Tibial nerve (tissue), 4 donors: ENCODE results near the gene APOBEC2. TPM values are rescaled to one million over a fixed set of nuclear protein-coding genes. Genes with fewer than 3 reads are reported as not detected.

ENCODE experiments used
- DNase-seq, 2 donors: peaks; one replicate each; pipeline ENCODE4 v3.0.0-alpha.2; 2019; ENCODE audit warnings: low spot score in 2 of 2
- H3K27ac ChIP-seq, 4 donors: fragments of 200-600 bp; sonication (generic) in 3 of 4; one replicate each; pipeline ENCODE4 v1.5.1; 2017 to 2019; ENCODE audit warnings: mild to moderate bottlenecking in 1 of 4
- H3K27me3 ChIP-seq, 2 donors: fragments of 200-600 bp; sonication (generic) in 1 of 2; one replicate each; pipeline versions ENCODE4 v1.5.1 to v1.6.0; 2017 to 2019
- H3K36me3 ChIP-seq, 3 donors: fragments of 200-600 bp; sonication (generic); one replicate each; pipeline ENCODE4 v1.5.1; 2018 to 2019
- H3K4me1 ChIP-seq, 4 donors: fragments of 200-600 bp; sonication (generic) in 3 of 4; one replicate each; pipeline ENCODE4 v1.5.1; 2017 to 2019
- H3K4me3 ChIP-seq, 4 donors: fragments of 200-600 bp; sonication (generic) in 3 of 4; one replicate each; pipeline ENCODE4 v1.5.1; 2017 to 2019; ENCODE audit warnings: mild to moderate bottlenecking in 1 of 4, moderate library complexity in 1 of 4
- H3K9me3 ChIP-seq, 4 donors: fragments of 200-600 bp; sonication (generic) in 3 of 4; one replicate each; pipeline ENCODE4 v1.5.1; 2017 to 2019
- EP300 ChIP-seq, 2 donors: sonication (generic); formaldehyde crosslinking; IDR thresholded peaks; one replicate each; pipeline ENCODE4 v1.6.1; 2017; ENCODE audit warnings: antibody characterized with exemption in 2 of 2, mild to moderate bottlenecking in 1 of 2
- POLR2A ChIP-seq, 2 donors: fragments of 450-650 bp; IDR thresholded peaks; one replicate each; pipeline ENCODE4 v1.6.1; 2017; ENCODE audit warnings: antibody characterized with exemption in 2 of 2, mild to moderate bottlenecking in 2 of 2, moderate library complexity in 2 of 2
- WGBS, 2 donors: methylation state at CpG; one replicate each; pipeline ENCODE4 v1.1.5; 2018; 5-methylcytosine and 5-hydroxymethylcytosine counted together
- total RNA-seq, 4 donors: library from RNA; depleted of rRNA; stranded (reverse); fragments of >200 nt; gene quantifications; one replicate each; pipeline ENCODE4 v1.1.0, GENCODE V29; 2016
- TF ChIP-seq, protein P1 (sequence below), 5 experiments: fragments of 200-600 bp in 3 of 5; fragments of 450-650 bp in 2 of 5; sonication (generic) in 3 of 5; IDR thresholded peaks; one replicate each; pipeline ENCODE4 v1.5.1; 2016 to 2019; ENCODE audit warnings: antibody characterized with exemption in 5 of 5, mild to moderate bottlenecking in 3 of 5, moderate library complexity in 2 of 5

APOBEC2 gene
- total RNA-seq, 4 donors from 2014 or later: not detected

DNA sequence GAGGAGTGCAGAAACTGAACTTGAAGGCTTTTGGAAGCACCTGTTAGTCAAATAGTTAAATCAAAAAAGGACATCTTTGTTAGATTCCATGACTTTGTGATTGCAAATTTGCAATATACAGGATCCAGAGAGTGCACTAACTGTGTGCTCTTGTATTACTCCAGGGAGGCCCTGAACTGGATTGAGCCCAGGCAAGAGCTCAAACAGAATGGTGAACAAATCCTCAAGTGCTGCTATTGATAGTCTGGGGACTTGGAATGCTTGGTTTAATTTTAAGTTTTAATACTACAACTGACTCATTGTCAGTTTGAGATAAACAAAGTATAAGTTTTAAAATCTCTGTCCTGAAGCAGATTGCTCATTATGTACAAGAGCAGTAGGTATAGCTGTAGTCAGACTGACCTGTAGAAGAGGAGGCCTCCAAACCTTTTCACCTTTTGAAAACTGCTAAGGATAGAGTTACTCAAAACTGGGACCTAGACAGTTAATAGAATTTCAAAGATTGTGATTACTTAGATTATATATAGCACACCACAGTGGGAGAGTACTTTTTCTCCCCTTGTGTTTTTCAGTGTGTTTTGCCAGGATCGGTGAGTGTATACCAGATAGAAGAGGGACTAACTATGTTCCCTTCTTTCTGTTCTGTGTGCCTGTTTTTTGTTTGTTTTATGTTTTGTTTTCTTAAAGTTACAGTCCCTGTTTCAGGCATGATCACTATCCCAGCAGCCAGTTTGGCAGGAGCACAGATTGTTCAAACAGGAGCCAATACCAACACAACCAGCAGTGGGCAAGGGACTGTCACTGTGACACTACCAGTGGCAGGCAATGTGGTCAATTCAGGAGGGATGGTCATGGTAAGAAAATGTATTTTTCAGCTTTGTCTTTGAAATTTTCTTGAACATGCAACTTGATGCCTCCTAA is 38.1 kb downstream of the APOBEC2 start:
- no peak for TF ChIP-seq EP300 (IDR thresholded peaks at IDR 0.05)
- TF ChIP-seq, protein P1, sequence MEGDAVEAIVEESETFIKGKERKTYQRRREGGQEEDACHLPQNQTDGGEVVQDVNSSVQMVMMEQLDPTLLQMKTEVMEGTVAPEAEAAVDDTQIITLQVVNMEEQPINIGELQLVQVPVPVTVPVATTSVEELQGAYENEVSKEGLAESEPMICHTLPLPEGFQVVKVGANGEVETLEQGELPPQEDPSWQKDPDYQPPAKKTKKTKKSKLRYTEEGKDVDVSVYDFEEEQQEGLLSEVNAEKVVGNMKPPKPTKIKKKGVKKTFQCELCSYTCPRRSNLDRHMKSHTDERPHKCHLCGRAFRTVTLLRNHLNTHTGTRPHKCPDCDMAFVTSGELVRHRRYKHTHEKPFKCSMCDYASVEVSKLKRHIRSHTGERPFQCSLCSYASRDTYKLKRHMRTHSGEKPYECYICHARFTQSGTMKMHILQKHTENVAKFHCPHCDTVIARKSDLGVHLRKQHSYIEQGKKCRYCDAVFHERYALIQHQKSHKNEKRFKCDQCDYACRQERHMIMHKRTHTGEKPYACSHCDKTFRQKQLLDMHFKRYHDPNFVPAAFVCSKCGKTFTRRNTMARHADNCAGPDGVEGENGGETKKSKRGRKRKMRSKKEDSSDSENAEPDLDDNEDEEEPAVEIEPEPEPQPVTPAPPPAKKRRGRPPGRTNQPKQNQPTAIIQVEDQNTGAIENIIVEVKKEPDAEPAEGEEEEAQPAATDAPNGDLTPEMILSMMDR (IDR thresholded peaks at IDR 0.05): no peak
- no peak for TF ChIP-seq POLR2A (IDR thresholded peaks at IDR 0.05)
- Histone ChIP-seq H3K36me3 (peaks cover 0 to 97% (median 21%) of the 10 kb centered on the region in 3 donors), H3K27ac (no peak overlapping the region), H3K4me1 (no peaks in the 10 kb centered on the region), H3K4me3 (no peak overlapping the region), H3K9me3 (no peaks in the 10 kb centered on the region), H3K27me3 (no peaks in the 10 kb centered on the region)
- 47 to 50% methylated on average over 1 of the region's 1 CpG for WGBS, 2 donors
- DNase-seq: no peak

DNA sequence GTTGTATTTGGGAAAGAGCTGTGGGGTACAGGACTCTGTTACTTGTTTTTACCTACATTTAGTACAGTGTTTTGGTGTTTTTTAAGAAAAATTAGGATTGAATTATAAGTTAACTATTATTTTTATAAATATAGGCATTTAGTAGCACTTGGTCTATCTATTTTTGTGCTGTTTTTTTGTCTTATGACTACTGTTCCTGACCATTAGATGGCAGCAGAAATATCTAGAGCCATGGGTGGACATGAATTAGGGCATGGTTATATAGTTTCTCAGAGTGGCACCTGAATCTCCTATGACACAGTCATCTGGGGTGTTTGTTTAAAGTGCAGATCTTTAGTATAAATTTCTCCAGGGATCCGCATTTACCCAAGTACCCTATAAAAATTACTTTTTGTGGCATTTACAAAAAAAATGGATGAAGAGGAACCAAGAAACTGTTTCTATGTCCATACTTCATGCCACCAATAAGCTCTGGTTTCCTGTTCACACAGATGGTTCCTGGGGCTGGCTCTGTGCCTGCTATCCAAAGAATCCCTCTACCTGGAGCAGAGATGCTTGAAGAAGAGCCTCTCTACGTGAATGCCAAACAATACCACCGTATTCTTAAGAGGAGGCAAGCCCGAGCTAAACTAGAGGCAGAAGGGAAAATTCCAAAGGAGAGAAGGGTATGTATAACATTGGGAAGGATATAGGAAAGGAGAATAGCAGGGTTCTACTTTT is 39.6 kb downstream of the APOBEC2 start:
- 88 to 90% methylated on average over 4 of the region's 4 CpGs for WGBS, 2 donors
- Histone ChIP-seq H3K36me3 (peaks cover 0 to 99% (median 32%) of the 10 kb centered on the region in 3 donors), H3K4me1 (peaks cover 0 to 4% (median under 1%) of the 10 kb centered on the region in 4 donors), H3K27ac (no peak overlapping the region), H3K4me3 (no peak overlapping the region), H3K27me3 (no peaks in the 10 kb centered on the region), H3K9me3 (no peaks in the 10 kb centered on the region)
- DNase-seq: no peak
- TF ChIP-seq POLR2A (IDR thresholded peaks at IDR 0.05) (no peak), EP300 (IDR thresholded peaks at IDR 0.05) (no peak)
- TF ChIP-seq, protein P1 (IDR thresholded peaks at IDR 0.05): peak in 1 of 5 experiments; percentile 8

DNA sequence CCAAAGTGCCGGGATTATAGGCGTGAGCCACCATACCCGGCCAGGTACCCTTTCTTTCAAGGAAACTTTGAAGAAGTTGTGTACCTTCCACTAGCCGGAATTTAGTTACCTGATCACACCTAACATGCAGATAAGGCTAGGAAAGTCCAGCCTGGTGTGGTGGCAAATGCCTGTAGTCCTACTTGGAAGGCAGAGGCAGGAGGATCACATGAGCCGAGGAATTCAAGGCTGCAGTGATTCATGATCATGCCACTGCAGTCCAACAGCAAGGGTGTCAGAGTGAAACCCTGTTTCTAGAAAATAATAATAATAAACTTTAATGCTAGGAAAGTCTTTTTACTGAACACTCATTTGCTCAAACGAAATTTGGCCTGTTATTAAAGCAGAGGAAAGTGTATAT is 40.7 kb downstream of the APOBEC2 start:
- TF ChIP-seq EP300 (IDR thresholded peaks at IDR 0.05) (no peak), POLR2A (IDR thresholded peaks at IDR 0.05) (no peak)
- TF ChIP-seq, protein P1 (IDR thresholded peaks at IDR 0.05): no peak
- peaks cover 2 to 100% (median 43%) of the 10 kb centered on the region in 3 donors for H3K36me3 ChIP-seq
- WGBS, 2 donors: 94% methylated on average over 6 of the region's 6 CpGs

DNA sequence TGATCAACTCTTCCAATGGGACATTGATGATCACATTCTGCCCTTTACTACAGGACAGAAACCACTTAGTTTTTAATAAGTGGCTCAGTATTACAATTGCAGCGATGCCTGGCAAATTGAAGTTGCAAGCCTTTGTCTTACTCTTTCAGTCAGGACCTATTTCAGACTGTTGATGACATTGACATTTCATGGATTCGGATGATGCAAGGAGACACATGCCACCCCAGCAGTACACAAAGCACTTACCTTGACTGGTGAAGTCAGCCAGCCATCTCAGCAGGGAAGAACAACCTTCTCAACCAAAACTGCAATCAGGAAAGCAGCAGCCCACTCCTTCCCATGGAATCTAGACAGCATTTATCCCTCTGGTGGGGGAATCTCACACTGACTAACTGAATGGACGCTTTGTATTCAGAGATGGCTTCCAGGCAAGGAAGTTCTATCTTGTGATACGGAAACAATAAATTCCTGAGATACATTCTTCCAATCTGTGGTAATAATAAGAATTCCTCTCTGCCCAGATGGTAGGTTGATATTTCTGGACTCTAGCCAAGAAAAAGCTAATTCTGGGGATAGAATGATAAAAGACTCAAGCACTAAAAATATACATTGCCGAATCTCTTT is 44.6 kb downstream of the APOBEC2 start:
- H3K27ac ChIP-seq: peak overlapping the region in 2 of 4 donors; percentile 4 to 10
- no peak overlapping the region for H3K4me3 ChIP-seq
- H3K36me3 ChIP-seq: peaks cover 2 to 83% (median 43%) of the 10 kb centered on the region in 3 donors
- H3K27me3 ChIP-seq: no peaks in the 10 kb centered on the region
- no peaks in the 10 kb centered on the region for H3K9me3 ChIP-seq
- WGBS, 2 donors: 41 to 46% methylated on average over 5 of the region's 5 CpGs
- TF ChIP-seq POLR2A (IDR thresholded peaks at IDR 0.05): no peak
- DNase-seq: no peak
- H3K4me1 ChIP-seq: peaks cover 0 to 21% (median 7%) of the 10 kb centered on the region in 4 donors

More for the DNA sequence above, 40.7 kb downstream of the APOBEC2 start:
- no peak for DNase-seq
- H3K9me3 ChIP-seq: no peaks in the 10 kb centered on the region
- H3K4me1 ChIP-seq: peaks cover 0 to 15% (median 6%) of the 10 kb centered on the region in 4 donors
- H3K27me3 ChIP-seq: no peaks in the 10 kb centered on the region
- no peak overlapping the region for H3K4me3 ChIP-seq
- no peak overlapping the region for H3K27ac ChIP-seq

DNA sequence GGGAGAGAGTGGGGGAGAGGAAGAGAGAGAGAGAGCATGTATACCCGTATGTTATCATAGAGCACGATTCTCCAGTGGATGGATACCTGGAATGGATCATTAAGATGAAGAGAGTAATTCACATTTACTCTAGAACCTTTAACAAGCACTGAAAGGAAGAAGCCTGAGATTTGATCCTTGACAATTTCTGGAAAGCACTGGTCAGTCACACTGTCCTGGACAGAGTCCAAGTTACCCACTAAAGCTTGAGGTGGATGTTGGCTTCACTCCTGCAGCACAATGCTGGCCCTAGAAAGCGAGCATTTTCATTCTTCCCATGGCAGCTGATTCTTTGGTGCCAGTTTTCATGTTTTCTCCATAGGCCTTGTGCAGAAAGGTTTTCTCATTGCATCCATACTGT is 45.4 kb downstream of the APOBEC2 start:
- TF ChIP-seq EP300 (IDR thresholded peaks at IDR 0.05) (no peak), POLR2A (IDR thresholded peaks at IDR 0.05) (no peak)
- TF ChIP-seq, protein P1 (IDR thresholded peaks at IDR 0.05): no peak
- H3K36me3 ChIP-seq: peaks cover 2 to 75% (median 36%) of the 10 kb centered on the region in 3 donors
- H3K9me3 ChIP-seq: no peaks in the 10 kb centered on the region
- H3K27me3 ChIP-seq: no peaks in the 10 kb centered on the region
- no peak overlapping the region for H3K4me3 ChIP-seq
- peaks cover 0 to 21% (median 7%) of the 10 kb centered on the region in 4 donors for H3K4me1 ChIP-seq
- no peak for DNase-seq
- H3K27ac ChIP-seq: peak overlapping the region in 1 of 4 donors; percentile 4
- WGBS, 2 donors: 44 to 61% methylated on average over 3 of the region's 3 CpGs
